Measurements from ENCODE around the gene COP1. TPM values are rescaled to one million over a fixed set of nuclear protein-coding genes. Genes with fewer than 3 reads are reported as not detected.

The COP1 gene
- total and polyA plus RNA-seq, 2 donors (not counting 1 experiment from before 2014, with no cell fraction given): 18.7 to 68.5 TPM

- Histone ChIP-seq H3K27me3 (replicated peaks in 1 of 4; ENCODE audit: control extremely low read depth in 1 of 4, control insufficient read depth in 3 of 4, insufficient read depth in 4 of 4, low read length in 3 of 4) (no peaks in the 10 kb centered on the region), H3K79me2 (ENCODE audit: control insufficient read depth, insufficient read depth, low read length) (no peaks in the 10 kb centered on the region), H4K20me1 (ENCODE audit: control insufficient read depth, insufficient read depth, low read length, poor library complexity, severe bottlenecking) (no peaks in the 10 kb centered on the region), H3K9me3 (ENCODE audit: control extremely low read depth in 1 of 3, control insufficient read depth in 2 of 3, insufficient read depth in 1 of 3, low read length in 2 of 3) (no peaks in the 10 kb centered on the region), H2AFZ (ENCODE audit: insufficient read depth, low read depth, low read length, poor library complexity, severe bottlenecking) (no peak overlapping the region), H3K4me2 (replicated peaks; ENCODE audit: low read depth, low read length, poor library complexity, severe bottlenecking) (no peak overlapping the region), H3K36me3 (replicated peaks in 1 of 2; ENCODE audit: control extremely low read depth in 1 of 2, control insufficient read depth in 1 of 2, extremely low read depth in 1 of 2, insufficient read depth in 2 of 2, low read length in 1 of 2) (no peaks in the 10 kb centered on the region), H3K9ac (ENCODE audit: low read length) (no peak overlapping the region), H3K4me1 (ENCODE audit: control insufficient read depth in 2 of 2, insufficient read depth in 2 of 2, low read length in 2 of 2) (no peaks in the 10 kb centered on the region), H3K4me3 (ENCODE audit: control extremely low read depth in 1 of 5, extremely low read depth in 1 of 5, insufficient read depth in 1 of 5, low read depth in 2 of 5, low read length in 4 of 5) (no peak overlapping the region), H3K27ac (ENCODE audit: low read length in 2 of 2) (no peak overlapping the region)
- WGBS (ENCODE audit: insufficient coverage): no CpG with 5 or more reads among the region's 4 CpGs
- Mint-ChIP-seq H3K4me3 (no peak overlapping the region), H3K9me3 (ENCODE audit: insufficient read depth) (peaks cover 3% of the 10 kb centered on the region), H3K27me3 (no peaks in the 10 kb centered on the region), H3K27ac (no peak overlapping the region), H3K4me1 (no peaks in the 10 kb centered on the region)
- intact Hi-C loops (cut with micrococcal nuclease): no loop called here
- ATAC-seq (ENCODE audit: low read depth) (no peak), DNase-seq (no peak)
- TF ChIP-seq, protein P1, sequence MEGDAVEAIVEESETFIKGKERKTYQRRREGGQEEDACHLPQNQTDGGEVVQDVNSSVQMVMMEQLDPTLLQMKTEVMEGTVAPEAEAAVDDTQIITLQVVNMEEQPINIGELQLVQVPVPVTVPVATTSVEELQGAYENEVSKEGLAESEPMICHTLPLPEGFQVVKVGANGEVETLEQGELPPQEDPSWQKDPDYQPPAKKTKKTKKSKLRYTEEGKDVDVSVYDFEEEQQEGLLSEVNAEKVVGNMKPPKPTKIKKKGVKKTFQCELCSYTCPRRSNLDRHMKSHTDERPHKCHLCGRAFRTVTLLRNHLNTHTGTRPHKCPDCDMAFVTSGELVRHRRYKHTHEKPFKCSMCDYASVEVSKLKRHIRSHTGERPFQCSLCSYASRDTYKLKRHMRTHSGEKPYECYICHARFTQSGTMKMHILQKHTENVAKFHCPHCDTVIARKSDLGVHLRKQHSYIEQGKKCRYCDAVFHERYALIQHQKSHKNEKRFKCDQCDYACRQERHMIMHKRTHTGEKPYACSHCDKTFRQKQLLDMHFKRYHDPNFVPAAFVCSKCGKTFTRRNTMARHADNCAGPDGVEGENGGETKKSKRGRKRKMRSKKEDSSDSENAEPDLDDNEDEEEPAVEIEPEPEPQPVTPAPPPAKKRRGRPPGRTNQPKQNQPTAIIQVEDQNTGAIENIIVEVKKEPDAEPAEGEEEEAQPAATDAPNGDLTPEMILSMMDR (IDR thresholded peaks at IDR 0.05): no peak
- TF ChIP-seq EZH2 (IDR thresholded peaks at IDR 0.05; ENCODE audit: borderline replicate concordance, insufficient read depth, low read depth, low read length, poor library complexity, severe bottlenecking): no peak
- ChIA-PET CTCF (no interaction called here), POLR2A (no interaction called here)
Measured at GRCh38 chr1:175920381-175920780, 286.7 kb downstream of the COP1 start.

- Histone ChIP-seq H3K27me3 (replicated peaks in 1 of 4; ENCODE audit: control extremely low read depth in 1 of 4, control insufficient read depth in 3 of 4, insufficient read depth in 4 of 4, low read length in 3 of 4) (no peaks in the 10 kb centered on the region), H3K79me2 (ENCODE audit: control insufficient read depth, insufficient read depth, low read length) (no peaks in the 10 kb centered on the region), H3K36me3 (replicated peaks in 1 of 2; ENCODE audit: control extremely low read depth in 1 of 2, control insufficient read depth in 1 of 2, extremely low read depth in 1 of 2, insufficient read depth in 2 of 2, low read length in 1 of 2) (no peaks in the 10 kb centered on the region), H2AFZ (ENCODE audit: insufficient read depth, low read depth, low read length, poor library complexity, severe bottlenecking) (no peak overlapping the region), H3K4me1 (ENCODE audit: control insufficient read depth in 2 of 2, insufficient read depth in 2 of 2, low read length in 2 of 2) (no peaks in the 10 kb centered on the region), H4K20me1 (ENCODE audit: control insufficient read depth, insufficient read depth, low read length, poor library complexity, severe bottlenecking) (no peaks in the 10 kb centered on the region), H3K27ac (ENCODE audit: low read length in 2 of 2) (no peak overlapping the region), H3K9ac (ENCODE audit: low read length) (no peak overlapping the region), H3K4me3 (ENCODE audit: control extremely low read depth in 1 of 5, extremely low read depth in 1 of 5, insufficient read depth in 1 of 5, low read depth in 2 of 5, low read length in 4 of 5) (no peak overlapping the region), H3K9me3 (ENCODE audit: control extremely low read depth in 1 of 3, control insufficient read depth in 2 of 3, insufficient read depth in 1 of 3, low read length in 2 of 3) (no peaks in the 10 kb centered on the region), H3K4me2 (replicated peaks; ENCODE audit: low read depth, low read length, poor library complexity, severe bottlenecking) (no peak overlapping the region)
- intact Hi-C loops (cut with micrococcal nuclease): no loop called here
- CTCF ChIA-PET: no interaction called here
- WGBS (ENCODE audit: insufficient coverage): no CpG with 5 or more reads among the region's 1 CpG
- no peak for DNase-seq
- Mint-ChIP-seq H3K9me3 (ENCODE audit: insufficient read depth) (peaks cover 3% of the 10 kb centered on the region), H3K27ac (no peak overlapping the region), H3K27me3 (no peaks in the 10 kb centered on the region), H3K4me1 (no peaks in the 10 kb centered on the region), H3K4me3 (no peak overlapping the region)
- TF ChIP-seq, protein P1 (IDR thresholded peaks at IDR 0.05): no peak
- no peak for TF ChIP-seq EZH2 (IDR thresholded peaks at IDR 0.05; ENCODE audit: borderline replicate concordance, insufficient read depth, low read depth, low read length, poor library complexity, severe bottlenecking)
- POLR2A ChIA-PET: no interaction called here
- ATAC-seq (ENCODE audit: low read depth): no peak
Measured at GRCh38 chr1:175919001-175919400, 288.1 kb downstream of the COP1 start.
